HUDEP-2 (cell line): Measurements from ENCODE around the gene LRP1B.
"Not testable (repeated sequence)": the region's sequence is repeated elsewhere in the genome, so short reads cannot be mapped to it uniquely, and the experiment has no call there.

ENCODE experiments used
- DNase-seq, 76 experiments: peaks; one replicate each; lab custom pipeline; 2025; ENCODE audit not compliant: unreplicated experiment in 76 of 76; lab: John Stamatoyannopoulos, UW

Gene LRP1B

DNA sequence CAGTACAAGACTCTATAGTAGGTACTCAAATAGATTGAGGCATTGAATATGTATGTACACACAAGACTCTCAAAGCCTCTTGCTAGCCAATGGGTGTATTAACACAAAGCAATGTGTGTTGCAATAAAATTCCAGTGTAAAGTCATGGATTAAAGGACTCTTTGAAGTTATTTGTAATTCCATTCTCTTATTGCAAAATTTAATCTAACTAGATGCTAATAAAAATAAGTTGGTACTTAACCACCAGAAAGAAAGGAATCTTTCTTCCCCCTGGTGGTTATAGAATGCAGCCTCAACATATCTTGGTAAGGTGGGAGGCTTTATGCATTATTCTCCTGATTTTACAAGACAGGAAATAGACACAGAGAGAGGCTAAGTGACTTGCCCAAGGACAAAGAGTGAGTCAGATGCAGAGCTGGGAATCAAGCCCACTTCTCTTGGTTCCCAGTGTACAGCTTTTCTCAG, 18.0 kb downstream of the LRP1B start:
- DNase-seq, result no peak

DNA sequence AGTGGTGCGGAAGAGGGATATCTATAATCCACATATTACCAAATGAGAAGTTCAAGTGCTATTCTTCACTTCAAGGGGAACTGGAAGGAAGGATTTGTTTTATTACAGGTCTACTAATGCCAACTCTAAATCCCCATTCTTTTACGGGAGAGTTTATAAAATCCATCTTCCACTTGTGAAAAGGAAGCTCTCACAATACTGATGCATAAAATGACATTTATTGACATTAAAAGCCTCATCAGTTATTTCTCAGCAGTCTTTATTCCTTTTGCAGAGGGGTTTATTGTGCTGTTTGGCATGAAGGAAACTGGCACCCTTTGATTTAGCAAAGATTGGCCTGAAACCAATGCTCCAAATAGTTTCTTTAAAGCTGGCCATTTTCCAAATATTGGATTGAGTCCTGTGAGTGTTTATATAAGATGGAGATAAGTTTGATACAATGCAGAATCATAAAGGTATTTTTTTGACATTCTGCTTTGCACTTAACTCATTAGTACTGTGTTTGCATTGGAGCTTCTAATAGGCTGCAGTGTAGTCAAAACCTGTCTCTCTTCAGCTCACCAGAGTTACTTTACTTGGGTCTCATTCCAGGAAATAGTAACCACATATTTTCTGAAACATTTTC, 26.6 kb downstream of the LRP1B start:
- no peak for DNase-seq

DNA sequence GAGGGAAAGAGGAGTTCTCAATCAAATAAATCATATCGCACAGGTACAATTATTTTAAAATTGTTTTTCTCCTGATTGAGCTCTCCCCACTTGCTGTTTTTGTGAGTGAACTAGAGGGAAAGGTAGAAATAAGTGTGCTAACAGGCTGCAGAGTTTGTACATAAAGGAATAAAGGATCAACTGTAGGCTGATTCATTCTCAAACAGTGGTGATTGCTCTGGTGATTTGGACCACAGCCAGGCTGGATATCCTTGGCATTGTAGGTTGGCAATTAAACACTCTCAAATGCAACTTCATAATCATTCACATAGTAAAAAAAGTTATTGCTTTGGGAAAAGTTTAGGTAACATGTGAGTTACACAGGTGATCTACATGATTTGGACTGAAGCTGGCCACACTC, 29.8 kb downstream of the LRP1B start:
- no peak for DNase-seq

DNA sequence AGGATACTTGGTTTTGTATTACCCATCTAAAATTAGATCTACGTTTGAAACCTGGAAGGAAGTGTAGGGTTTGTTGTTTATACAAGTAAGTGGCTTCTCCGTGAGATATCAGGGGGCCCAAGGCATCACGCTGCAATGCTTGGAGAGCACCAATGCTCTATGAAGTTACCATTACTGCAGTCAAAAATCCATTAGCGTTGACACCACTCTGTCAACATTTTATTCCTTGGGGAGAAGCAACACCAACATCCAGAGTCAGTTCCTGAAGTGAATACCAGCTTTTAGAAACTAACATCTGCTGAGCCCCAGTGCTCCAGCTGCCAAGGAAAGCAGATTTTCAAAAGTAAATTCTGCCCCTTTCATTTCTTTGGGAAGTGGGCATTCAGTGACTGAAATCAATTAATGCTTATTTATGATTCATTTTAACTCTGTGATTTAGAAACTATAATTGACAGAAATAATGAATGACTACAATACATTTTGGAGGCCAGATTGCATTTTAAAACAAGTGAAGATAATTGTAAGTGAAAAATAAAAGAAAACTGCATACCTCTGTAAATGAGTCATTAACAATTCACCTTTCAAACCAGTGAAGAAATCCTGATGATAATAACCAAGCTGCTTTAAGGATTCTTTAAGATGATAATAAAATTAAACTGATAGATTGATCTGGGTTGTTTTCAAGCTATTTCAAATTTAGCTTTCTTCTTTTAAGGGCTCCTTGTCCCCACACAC, 30.5 kb downstream of the LRP1B start:
- no peak for DNase-seq

DNA sequence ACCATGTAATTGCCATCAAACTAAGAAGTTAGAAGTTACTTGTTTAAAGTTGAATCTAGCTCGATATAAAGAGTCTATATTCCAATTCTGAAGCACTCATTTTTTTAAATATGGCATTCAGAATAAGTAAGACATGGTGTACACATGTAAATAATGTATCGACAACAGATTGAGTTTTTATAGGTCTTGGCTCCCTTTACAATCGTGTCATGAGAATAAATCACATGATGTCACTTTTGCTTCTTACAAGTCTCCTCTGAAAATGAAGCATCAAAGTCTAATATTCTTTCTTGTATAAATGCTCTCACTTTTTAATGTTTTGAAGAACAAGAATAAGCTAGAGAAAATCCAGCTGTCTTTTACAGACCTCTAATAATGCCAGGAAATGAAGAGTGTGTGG, 33.1 kb downstream of the LRP1B start:
- no peak for DNase-seq

DNA sequence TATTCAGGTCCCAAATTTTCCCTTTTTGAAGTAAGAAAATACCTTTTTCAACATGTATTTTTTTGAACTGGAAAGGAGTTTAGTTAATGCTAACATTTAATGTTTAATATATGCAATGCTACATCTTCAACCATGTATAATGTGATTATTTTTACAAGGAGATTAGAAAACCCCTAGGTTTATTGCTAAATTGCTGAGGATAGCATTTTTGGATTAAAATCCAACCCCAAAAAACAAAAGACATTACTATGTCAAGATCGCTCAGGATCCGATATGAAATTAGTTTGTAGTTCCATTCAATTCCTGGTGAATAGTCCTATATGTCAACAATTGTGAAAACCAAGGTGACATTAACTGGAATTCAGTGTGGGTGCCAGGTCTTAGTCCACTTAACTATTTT, 35.2 kb downstream of the LRP1B start:
- no peak for DNase-seq

DNA sequence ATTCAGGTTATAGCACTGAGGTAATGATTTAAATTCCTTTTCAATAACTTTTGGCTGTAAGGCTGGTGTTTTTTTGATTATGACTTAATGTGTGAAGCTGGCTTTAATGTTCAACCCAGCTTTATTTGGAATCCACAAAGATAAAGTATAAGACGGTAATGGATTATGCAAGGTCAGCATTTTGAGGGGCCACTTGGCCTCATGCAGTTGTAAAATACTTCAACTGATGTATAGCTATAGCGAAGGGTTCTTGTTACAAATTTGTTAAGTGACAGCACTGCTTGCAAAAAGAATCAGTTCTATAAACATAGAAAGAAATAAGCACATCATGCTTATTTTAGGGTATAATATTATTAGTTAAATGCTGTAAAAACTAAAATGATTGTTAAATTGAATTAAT, 36.6 kb downstream of the LRP1B start:
- DNase-seq, result no peak

DNA sequence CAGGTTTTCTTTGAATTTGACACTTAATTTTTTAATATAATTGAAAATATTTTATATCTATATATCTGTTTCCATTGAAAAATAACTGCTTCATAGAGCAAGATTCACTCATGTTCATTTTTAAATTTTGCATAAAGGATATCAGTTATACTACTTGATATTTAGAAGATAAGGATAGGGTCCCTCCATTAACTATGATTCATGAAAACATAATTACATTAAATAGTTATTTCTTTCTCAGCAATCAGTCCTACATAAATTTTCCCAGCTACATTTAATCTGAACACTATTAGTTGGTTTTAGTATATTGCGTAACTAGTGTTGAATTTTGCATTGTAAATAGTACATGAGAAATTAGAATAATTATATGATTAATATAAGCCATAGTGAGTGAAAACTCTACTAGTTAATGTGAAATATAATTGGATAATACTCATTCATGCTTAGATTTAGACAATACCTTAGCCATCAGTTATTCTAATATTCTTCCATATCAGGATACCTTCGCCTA, 42.7 kb downstream of the LRP1B start:
- no peak for DNase-seq

DNA sequence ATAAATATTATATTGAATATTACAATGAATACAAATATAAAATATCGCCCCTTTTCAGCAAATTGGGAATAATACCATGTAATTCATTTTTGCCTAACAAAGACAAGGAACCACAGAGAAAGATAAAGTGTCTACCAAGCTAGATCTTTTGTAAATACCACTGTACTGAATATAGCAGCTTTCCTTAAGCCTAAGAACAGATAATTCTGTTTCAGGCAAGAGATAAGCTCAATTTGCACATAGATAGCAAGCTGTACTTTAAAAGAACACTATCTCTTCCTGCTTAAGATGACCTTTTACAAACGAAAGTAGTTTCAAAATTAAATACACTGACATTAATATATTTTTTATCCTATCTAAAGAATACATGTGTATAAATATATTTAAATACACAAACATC, 43.2 kb downstream of the LRP1B start:
- DNase-seq, result not testable (repeated sequence)

DNA sequence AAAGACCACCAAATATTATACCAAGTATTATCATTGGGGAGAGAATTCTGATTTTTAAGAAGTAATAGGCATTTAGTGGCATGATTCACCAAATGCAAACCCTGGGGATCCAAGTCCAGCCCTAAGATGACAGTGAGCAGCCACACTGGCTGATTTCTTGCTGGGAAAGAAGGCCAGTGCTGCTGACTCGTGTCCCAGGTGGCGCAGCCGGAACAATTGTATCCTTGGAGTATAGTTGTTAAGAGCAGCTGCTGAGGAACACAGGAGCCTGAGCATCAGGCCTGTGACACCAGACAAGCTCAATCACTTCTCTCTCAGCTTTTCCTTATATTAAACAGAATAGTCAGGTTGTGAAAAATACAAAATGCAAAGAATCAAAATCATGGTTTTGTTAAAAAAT, 48.4 kb downstream of the LRP1B start:
- DNase-seq, result no peak

DNA sequence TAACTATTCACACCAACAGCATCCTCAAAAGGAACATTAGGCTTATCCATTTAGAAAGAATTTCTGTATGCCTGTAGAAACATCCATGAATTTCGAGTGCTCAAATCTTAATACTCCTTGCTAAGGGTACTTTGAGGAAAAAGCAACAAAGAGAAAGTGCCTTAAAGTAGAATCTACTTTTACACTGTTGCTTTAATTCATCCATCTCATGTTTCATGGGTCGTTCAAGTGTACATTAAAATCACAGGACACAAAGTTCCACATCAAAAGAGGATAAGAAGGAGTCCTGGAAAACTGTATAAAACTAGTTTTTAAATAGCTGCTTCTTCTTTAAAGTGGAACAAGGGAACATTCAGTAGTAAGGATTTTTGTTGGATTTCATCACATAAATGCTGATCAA, 54.5 kb downstream of the LRP1B start:
- no peak for DNase-seq

DNA sequence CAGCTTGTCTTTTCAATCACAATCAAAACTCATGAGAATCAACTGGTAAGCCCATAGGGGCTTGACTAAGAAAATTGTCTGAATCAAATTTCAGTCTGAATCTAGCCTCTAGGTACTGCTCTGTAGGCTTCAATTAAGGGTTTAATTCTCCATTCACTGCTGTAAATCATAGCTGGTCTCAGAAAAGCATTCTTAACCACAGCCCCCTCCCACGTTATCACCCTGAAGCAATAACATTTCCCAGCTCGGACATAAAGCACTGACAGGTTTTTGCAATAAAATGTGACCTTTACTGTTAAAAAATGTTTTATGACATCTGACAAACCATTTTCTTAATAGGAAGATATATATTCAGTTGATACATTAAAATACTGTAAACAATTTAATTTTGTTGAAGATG, 55.0 kb downstream of the LRP1B start:
- DNase-seq, result no peak

DNA sequence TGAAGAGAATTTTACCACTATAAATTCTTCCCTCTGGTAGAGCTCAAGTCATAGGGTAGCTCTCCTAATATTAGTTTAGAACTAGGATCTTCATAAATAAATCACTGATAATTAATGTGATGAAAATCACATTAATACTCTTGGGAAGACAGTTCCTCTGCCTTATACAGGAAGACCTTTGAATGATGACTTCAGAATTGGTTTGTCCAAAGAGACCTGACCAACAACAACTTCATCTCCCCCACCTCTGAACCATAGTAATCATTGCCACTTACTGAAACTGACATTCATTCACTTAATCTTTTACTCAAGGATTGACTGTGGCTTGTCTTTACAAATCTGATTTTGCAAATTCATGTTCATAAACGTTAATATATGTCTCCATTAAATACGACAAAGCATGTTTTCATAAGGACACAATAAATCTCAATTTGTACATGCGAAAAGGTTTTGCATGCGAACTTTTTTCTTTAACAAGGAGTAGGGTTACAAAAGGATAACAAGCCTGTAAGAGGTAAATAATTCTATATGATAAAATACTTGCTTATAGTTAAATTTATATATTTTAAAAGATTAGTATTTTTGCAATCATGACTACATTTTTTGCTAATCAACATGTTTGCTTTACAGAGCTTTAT, 61.4 kb downstream of the LRP1B start:
- no peak for DNase-seq

DNA sequence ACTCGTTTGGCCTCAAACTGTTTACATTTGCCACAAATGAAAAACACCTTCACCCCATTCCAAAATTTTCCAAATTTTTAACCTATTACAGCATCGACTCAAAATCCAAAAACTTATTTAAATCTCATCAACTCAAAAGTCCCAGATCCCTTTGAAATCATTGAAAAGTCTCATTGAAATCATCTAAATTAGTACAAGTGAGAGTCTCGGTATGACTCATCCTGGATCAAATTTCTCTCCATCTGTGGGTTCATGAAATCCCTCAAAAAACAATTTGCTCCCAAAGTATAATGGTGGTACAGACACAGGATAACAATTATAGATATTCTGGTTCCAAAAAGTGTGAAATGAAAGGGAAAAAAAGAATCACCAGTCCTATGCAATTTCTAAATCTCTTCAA, 65.1 kb downstream of the LRP1B start:
- DNase-seq, result no peak

DNA sequence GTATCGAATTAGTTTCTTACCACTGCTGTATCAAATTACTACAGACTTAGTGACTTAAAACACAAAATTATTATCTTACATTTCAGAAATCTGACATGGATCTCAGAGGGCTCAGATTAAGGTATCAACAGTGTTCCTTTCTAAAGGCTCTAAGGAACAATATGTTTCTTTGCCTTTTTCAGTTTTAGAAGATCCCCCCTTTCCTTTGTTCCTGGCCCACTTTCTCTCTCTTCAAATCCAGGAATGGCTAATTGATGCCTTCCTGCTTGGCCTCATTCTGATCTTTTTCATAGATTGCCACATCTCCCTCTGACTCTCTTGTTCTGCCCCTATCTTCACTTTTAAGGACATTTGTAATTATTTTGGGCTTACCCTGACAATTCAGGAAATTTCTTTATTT, 65.7 kb downstream of the LRP1B start:
- DNase-seq, result no peak

DNA sequence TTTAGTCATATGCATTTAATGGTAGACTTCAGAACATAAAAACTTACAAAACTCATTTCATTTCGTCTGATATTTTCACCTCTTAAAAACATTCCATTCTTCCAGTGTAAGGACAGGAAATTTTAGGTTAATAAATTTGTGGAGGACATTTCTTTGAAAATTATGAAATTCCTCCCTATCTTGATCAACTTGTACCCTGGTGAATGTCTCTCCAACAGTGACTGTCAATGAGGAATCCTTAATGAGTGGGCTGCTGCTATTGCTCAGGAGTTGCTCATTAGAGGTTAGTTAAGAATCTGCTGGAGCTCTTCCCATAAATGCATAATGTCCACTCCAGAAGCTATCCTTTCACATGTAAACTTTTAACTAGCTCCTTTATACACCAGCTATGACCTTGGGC, 69.1 kb downstream of the LRP1B start:
- DNase-seq, result no peak

DNA sequence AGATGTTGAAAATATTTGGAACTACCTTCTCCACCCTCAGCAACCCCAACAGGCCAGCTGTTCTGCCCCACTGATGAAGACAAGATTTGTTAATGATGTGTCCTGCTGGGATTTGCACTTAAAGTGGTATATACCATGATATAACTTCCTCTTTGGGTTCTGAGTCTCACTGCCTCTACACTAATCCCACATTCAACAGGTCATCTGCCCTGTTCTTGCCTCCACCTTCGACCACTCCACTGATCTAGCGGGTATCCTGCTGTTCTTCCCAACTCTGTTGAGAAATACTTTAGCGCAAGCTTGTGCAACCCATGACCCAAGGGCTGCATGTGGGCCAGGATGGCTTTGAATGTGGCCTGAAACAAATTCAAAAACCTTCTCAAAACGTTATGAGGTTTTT, 72.7 kb downstream of the LRP1B start:
- no peak for DNase-seq

DNA sequence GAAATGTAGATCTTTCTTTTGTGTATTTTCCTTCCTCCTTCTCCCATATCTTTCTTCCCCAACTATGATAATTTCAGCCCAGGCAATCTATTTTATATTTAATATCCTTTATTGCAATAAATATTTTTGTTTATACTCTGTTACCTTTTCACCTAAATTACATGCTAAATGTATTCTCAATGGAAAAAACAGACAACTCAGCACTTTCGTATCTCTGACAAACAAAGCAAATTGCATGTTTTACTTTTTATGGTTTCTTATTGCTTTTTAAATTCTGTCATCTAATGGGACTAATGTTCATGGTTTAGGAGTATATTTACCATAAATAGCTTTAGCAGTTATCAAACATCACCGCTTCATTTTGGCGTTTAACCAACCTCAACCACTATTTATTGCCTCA, 74.0 kb downstream of the LRP1B start:
- DNase-seq, result no peak

DNA sequence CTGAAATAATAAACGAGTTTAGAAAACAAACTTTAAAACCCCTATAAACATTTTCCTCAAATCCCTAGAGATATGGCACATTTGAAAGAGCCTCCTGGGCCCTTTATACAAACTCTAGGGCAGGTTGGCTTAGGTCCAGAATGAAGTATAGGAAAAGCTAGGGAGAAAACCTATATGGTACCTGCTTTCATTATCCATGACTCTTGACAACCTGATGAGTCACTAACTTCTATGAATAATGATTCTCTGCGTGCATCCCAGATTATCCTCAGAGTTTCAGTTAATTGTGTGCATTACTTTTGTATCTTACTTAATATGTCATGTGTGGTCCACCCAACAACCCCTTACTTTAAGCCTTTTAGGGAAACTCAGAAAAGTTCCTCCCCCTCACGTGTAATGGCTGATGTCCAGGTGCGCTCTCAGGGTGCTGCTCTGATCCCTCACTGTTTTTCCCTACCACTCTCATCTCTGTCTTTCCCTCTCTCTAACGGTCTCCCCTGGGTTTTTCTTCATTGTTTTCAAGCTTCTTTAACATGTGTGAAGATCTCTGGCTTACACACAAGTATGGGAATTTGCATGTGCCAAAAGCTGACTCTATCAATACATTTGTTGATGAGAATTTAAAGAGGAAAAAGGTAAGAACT, 78.5 kb downstream of the LRP1B start:
- DNase-seq, result no peak

DNA sequence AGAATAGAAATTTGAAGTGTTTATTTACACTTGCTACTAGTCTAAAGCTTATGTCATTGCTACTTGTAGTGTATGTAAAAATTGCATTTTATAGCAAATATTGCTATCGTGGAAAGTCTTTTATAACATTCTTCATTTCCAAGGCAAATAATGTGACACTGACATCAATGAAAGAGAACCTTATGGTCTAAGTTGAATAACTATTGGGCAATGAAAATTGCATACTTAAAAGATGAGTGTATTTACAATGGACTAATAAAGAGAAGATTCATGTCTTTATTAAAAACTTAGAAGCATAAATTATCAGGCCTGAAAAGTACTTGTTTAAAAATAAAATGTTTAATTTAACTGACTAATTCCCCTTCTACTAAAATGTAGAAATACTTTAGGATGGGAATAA, 82.2 kb downstream of the LRP1B start:
- no peak for DNase-seq

DNA sequence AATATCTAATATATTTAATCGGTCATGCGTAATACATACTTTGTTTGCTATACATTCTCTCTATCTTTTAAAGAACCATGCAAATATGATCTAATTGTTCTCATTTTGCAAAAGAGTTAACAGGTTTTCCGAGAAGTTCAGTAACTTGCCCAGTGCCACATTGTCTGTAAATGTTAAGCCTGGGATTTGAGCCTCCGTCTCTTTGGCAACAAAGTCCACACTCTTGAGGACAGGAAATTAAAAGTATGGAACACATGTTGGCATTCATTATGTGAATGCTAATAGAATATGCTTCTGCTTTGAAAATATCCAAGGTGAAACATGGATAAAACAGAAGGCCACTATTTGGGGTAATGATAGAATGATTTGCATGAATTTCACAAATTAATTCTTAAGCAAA, 85.2 kb downstream of the LRP1B start:
- DNase-seq, result no peak
